Measurements from ENCODE around the gene SPDYE4.

DNA sequence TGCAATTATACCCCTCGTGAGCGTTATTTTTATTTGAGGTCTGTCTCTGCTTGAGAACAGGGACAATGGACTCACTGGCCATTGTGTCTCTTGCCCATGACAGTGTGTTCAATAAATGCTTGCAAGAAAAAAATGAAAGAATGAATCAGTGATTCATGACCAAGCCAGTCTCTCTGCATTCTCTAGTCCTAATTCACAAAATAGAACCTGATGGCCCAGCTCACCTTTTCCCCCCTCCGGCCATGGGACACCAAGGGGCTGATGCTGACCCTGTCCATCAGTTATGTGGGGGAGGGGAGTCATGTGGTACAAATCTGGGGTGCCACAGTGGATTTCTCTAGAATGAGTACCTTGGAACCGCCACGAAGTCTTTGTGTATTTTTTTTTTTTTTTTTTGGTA is 51.9 kb downstream of the SPDYE4 start:
- TF ChIP-seq EZH2 (IDR thresholded peaks at IDR 0.05; ENCODE audit: borderline replicate concordance, low read length) (no peak), CTCF (IDR thresholded peaks at IDR 0.05; ENCODE audit: low read length) (no peak)

All from OCI-LY1 (cell line).